ENCODE measurements around the gene CDCA3. TPM values are rescaled to one million over a fixed set of nuclear protein-coding genes. Genes with fewer than 3 reads are reported as not detected.
A peak's percentile ranks its signal among the peaks of the same experiment; 100 is the strongest.

CDCA3 gene
- total and polyA plus RNA-seq, 2 of the 13 experiments (the other 11 are each of a cell fraction or from before 2014, with no cell fraction given): 32.7 to 56.5 TPM

DNA sequence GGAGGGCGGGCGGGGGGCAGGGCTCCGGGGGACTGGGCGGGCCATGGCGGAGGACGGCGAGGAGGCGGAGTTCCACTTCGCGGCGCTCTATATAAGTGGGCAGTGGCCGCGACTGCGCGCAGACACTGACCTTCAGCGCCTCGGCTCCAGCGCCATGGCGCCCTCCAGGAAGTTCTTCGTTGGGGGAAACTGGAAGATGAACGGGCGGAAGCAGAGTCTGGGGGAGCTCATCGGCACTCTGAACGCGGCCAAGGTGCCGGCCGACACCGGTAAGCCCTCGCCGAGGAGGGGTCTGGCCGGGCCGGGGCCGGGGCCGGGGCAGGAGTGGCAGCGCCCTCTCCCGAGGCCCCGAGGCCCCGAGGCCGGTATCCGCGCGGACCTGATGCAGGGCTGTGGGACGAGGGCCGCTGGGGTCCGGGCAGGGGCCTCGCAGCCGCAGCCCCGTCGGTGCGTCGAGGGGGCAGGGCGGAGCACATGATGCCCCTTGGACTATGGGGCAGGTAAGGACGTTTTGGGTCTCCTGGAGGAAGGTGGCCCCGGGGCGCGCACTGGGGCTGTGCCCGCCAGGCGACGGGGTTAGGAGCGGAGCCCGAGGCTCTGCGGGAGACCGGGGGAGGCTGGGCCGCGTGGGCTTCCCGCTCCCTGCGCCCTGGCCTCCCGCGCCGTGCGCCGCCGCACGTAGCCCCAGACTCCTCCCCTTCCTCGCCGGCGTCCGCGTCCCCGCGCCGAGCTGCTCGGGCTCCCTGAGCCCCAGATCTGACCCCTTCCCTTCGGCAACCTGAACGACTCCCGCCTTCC, 16.5 kb upstream of the CDCA3 start, which contains the start of gene TPI1 (continued):
- TF ChIP-seq IRF1 (CRISPR knock-in tag; IDR thresholded peaks at IDR 0.05; ENCODE audit: low read depth) (0 out of 2 replicates have a peak, but pooled peaks have one; percentile 13), RORA (CRISPR knock-in tag; IDR thresholded peaks at IDR 0.05) (no peak), GABPB1 (CRISPR knock-in tag; IDR thresholded peaks at IDR 0.05) (peak; percentile 65), PREB (CRISPR knock-in tag; IDR thresholded peaks at IDR 0.05) (no peak), ZNF232 (CRISPR knock-in tag; IDR thresholded peaks at IDR 0.05; ENCODE audit: borderline replicate concordance) (no peak; the same call in 1 of the 2 replicates), ZSCAN22 (CRISPR knock-in tag; IDR thresholded peaks at IDR 0.05) (no peak), LCORL (IDR thresholded peaks at IDR 0.05) (no peak), LCORL (CRISPR knock-in tag; IDR thresholded peaks at IDR 0.05) (no peak), MAFK (conservative IDR thresholded peaks at IDR 0.05 in 1 of 2, IDR thresholded peaks at IDR 0.05 in 1 of 2; ENCODE audit: low read length in 2 of 2) (no peak), FOXC1 (CRISPR knock-in tag; IDR thresholded peaks at IDR 0.05; ENCODE audit: borderline replicate concordance) (peak; percentile 52; the same call in 1 of the 2 replicates), ZNF781 (CRISPR knock-in tag; IDR thresholded peaks at IDR 0.05; ENCODE audit: borderline replicate concordance, not compliant biosample characterization) (peak; percentile 54), AHR (CRISPR knock-in tag; IDR thresholded peaks at IDR 0.05) (peak; percentile 17; the same call in 1 of the 2 replicates), ZNF619 (CRISPR knock-in tag; IDR thresholded peaks at IDR 0.05) (no peak), SIN3B (IDR thresholded peaks at IDR 0.05; ENCODE audit: low read length) (0 out of 2 replicates have a peak, but pooled peaks have one; percentile 55), MIER3 (CRISPR knock-in tag; IDR thresholded peaks at IDR 0.05; ENCODE audit: borderline replicate concordance) (no peak), ZNF605 (CRISPR knock-in tag; IDR thresholded peaks at IDR 0.05) (0 out of 2 replicates have a peak, but pooled peaks have one; percentile 72), CENPT (CRISPR knock-in tag; IDR thresholded peaks at IDR 0.05; ENCODE audit: low read depth) (no peak), NBN (conservative IDR thresholded peaks at IDR 0.05) (no peak), THAP11 (CRISPR knock-in tag; IDR thresholded peaks at IDR 0.05) (peak; percentile 67), SIX1 (CRISPR knock-in tag; IDR thresholded peaks at IDR 0.05; ENCODE audit: borderline replicate concordance) (no peak), CENPX (CRISPR knock-in tag; IDR thresholded peaks at IDR 0.05) (no peak), KDM5A (IDR thresholded peaks at IDR 0.05; ENCODE audit: borderline replicate concordance, low read length) (no peak), ZNF382 (CRISPR knock-in tag; IDR thresholded peaks at IDR 0.05; ENCODE audit: borderline replicate concordance) (no peak), ZNF878 (CRISPR knock-in tag; IDR thresholded peaks at IDR 0.05) (peak; percentile 35; the same call in 1 of the 2 replicates), ZNF709 (CRISPR knock-in tag; IDR thresholded peaks at IDR 0.05) (no peak; the same call in 1 of the 2 replicates), FOSL2 (CRISPR knock-in tag; IDR thresholded peaks at IDR 0.05) (peak; percentile 22; the same call in 1 of the 2 replicates)
- TF ChIP-seq, protein P1, sequence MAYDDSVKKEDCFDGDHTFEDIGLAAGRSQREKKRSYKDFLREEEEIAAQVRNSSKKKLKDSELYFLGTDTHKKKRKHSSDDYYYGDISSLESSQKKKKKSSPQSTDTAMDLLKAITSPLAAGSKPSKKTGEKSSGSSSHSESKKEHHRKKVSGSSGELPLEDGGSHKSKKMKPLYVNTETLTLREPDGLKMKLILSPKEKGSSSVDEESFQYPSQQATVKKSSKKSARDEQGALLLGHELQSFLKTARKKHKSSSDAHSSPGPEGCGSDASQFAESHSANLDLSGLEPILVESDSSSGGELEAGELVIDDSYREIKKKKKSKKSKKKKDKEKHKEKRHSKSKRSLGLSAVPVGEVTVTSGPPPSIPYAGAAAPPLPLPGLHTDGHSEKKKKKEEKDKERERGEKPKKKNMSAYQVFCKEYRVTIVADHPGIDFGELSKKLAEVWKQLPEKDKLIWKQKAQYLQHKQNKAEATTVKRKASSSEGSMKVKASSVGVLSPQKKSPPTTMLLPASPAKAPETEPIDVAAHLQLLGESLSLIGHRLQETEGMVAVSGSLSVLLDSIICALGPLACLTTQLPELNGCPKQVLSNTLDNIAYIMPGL (CRISPR knock-in tag; IDR thresholded peaks at IDR 0.05; ENCODE audit: borderline replicate concordance in 1 of 2, low read depth in 1 of 2): peak; percentile 48 to 76; a peak in 3 of 4 replicates

Data from HepG2 (cell line).